Neutrophil (primary cell): Measurements from ENCODE around the gene AKAP8.
"Not testable (repeated sequence)": the region's sequence is repeated elsewhere in the genome, so short reads cannot be mapped to it uniquely, and the experiment has no call there.

Experiments used
- H3K27ac ChIP-seq: fragments of 200-600 bp; sonication (generic); 2 replicates; pipeline ENCODE4 v1.5.1; 2016; ENCODE audit warnings: mild to moderate bottlenecking, moderate library complexity
- H3K27me3 ChIP-seq: fragments of 200-600 bp; sonication (generic); 2 replicates; pipeline ENCODE4 v1.6.0; 2016; ENCODE audit warnings: mild to moderate bottlenecking
- H3K36me3 ChIP-seq: fragments of 200-600 bp; sonication (generic); 2 replicates; pipeline ENCODE4 v1.5.1; 2017
- H3K4me1 ChIP-seq, 2 experiments: fragments of 200-600 bp in 1 of 2; sonication (generic) in 1 of 2; 1 replicate in 1 of 2; 2 replicates in 1 of 2; pipeline versions ENCODE4 v1.5.1 to v1.6.1; 2013 to 2016; ENCODE audit warnings: low read depth in 1 of 2, low read length in 1 of 2, mild to moderate bottlenecking in 1 of 2, moderate library complexity in 1 of 2; ENCODE audit not compliant: control insufficient read depth in 1 of 2, insufficient read depth in 1 of 2
- H3K4me3 ChIP-seq, 2 experiments: fragments of 200-600 bp in 1 of 2; sonication (generic) in 1 of 2; 1 replicate in 1 of 2; 2 replicates in 1 of 2; pipeline ENCODE4 v1.5.1; 2013 to 2016; ENCODE audit warnings: low read depth in 1 of 2, low read length in 1 of 2, mild to moderate bottlenecking in 1 of 2, moderate library complexity in 1 of 2
- H3K9me3 ChIP-seq: fragments of 200-600 bp; sonication (generic); 2 replicates; pipeline ENCODE4 v1.5.1; 2016
- TF ChIP-seq, protein P1 (sequence below): fragments of 200-600 bp; sonication (generic); IDR thresholded peaks from 2 replicates; pipeline ENCODE4 v1.5.1; 2016; ENCODE audit warnings: antibody characterized with exemption

Gene AKAP8

GRCh38 chr19:15398501-15399233, 19.1 kb upstream of the AKAP8 start:
- H3K4me3 ChIP-seq, result no peak overlapping the region
- H3K36me3 ChIP-seq, result peaks cover 94% of the 10 kb centered on the region
- TF ChIP-seq, protein P1, sequence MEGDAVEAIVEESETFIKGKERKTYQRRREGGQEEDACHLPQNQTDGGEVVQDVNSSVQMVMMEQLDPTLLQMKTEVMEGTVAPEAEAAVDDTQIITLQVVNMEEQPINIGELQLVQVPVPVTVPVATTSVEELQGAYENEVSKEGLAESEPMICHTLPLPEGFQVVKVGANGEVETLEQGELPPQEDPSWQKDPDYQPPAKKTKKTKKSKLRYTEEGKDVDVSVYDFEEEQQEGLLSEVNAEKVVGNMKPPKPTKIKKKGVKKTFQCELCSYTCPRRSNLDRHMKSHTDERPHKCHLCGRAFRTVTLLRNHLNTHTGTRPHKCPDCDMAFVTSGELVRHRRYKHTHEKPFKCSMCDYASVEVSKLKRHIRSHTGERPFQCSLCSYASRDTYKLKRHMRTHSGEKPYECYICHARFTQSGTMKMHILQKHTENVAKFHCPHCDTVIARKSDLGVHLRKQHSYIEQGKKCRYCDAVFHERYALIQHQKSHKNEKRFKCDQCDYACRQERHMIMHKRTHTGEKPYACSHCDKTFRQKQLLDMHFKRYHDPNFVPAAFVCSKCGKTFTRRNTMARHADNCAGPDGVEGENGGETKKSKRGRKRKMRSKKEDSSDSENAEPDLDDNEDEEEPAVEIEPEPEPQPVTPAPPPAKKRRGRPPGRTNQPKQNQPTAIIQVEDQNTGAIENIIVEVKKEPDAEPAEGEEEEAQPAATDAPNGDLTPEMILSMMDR, result no peak
- no peaks in the 10 kb centered on the region for H3K27me3 ChIP-seq
- no peaks in the 10 kb centered on the region for H3K4me1 ChIP-seq
- no peaks in the 10 kb centered on the region for H3K9me3 ChIP-seq
- no peak overlapping the region for H3K27ac ChIP-seq

GRCh38 chr19:15397782-15398181, 18.2 kb upstream of the AKAP8 start:
- TF ChIP-seq, protein P1, result no peak
- H3K27me3 ChIP-seq, result no peaks in the 10 kb centered on the region
- H3K9me3 ChIP-seq, result no peaks in the 10 kb centered on the region
- H3K36me3 ChIP-seq, result peaks cover 92% of the 10 kb centered on the region
- no peaks in the 10 kb centered on the region for H3K4me1 ChIP-seq
- H3K4me3 ChIP-seq, result no peak overlapping the region
- H3K27ac ChIP-seq, result no peak overlapping the region

DNA sequence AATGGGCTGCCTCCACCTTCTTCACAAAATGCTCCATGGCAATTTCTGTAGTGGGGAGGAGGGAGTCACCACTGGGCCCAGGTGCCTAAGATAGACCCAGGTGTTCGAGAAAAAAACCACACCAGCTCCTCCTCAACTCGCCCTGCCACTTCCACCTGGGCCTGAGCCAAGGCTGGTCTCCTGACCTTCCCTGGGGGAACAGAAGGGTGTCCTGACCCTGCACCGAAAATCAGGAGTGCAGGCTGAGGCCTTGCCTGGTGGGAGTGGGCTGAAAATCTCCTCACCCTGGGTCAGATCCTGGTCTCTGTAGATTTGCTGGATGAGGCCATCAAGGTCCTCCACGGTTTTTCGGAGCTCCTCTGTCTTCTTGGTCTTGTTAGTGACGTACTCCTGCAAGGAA, 17.6 kb upstream of the AKAP8 start:
- H3K27me3 ChIP-seq, result no peaks in the 10 kb centered on the region
- peaks cover 91% of the 10 kb centered on the region for H3K36me3 ChIP-seq
- H3K9me3 ChIP-seq, result no peaks in the 10 kb centered on the region
- no peak overlapping the region for H3K4me3 ChIP-seq
- TF ChIP-seq, protein P1, result no peak
- H3K4me1 ChIP-seq, result no peaks in the 10 kb centered on the region
- H3K27ac ChIP-seq, result no peak overlapping the region

GRCh38 chr19:15396436-15396835, 16.8 kb upstream of the AKAP8 start:
- Histone ChIP-seq H3K36me3 (peaks cover 91% of the 10 kb centered on the region), H3K4me3 (no peak overlapping the region), H3K27ac (no peak overlapping the region), H3K27me3 (no peaks in the 10 kb centered on the region), H3K9me3 (no peaks in the 10 kb centered on the region), H3K4me1 (no peaks in the 10 kb centered on the region)
- TF ChIP-seq, protein P1, result no peak

- not testable (repeated sequence) for H3K27ac ChIP-seq, H3K9me3 ChIP-seq, H3K4me3 ChIP-seq, H3K27me3 ChIP-seq, H3K4me1 ChIP-seq
- peaks cover 79% of the 10 kb centered on the region for H3K36me3 ChIP-seq
These were observed 15.7 kb upstream of the AKAP8 start for GRCh38 chr19:15395251-15395650.

DNA sequence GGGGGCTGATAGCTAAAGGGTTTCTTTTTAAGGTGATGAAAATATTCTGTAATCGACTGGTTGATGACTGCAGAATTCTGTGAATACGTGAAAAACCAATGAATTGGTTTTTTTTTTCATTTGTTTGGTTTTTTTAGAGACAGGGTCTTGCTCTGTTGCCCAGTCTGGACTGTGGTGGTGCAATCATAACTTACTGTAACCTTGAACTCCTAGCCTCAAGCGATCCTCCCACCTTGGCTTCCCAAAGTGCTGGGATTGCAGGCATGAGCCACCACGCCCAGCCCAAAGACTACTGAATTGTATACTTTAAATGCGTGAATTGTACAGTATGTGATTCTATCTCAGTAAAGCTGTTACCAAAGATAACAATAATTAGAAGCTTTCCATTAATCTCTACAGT, 14.8 kb upstream of the AKAP8 start:
- H3K4me3 ChIP-seq, result no peak overlapping the region
- peaks cover 71% of the 10 kb centered on the region for H3K36me3 ChIP-seq
- H3K9me3 ChIP-seq, result no peaks in the 10 kb centered on the region
- no peaks in the 10 kb centered on the region for H3K27me3 ChIP-seq
- H3K27ac ChIP-seq, result no peak overlapping the region
- H3K4me1 ChIP-seq, result no peaks in the 10 kb centered on the region
- TF ChIP-seq, protein P1, result no peak
